Esophagus muscularis mucosa (tissue), 4 donors: ENCODE results near the gene JAGN1. TPM values are rescaled to one million over a fixed set of nuclear protein-coding genes. Genes with fewer than 3 reads are reported as not detected.

Experiments used
- DNase-seq: peaks from one replicate; pipeline ENCODE4 v3.0.0-alpha.2; 2017; ENCODE audit errors: extremely low spot score
- H3K27ac ChIP-seq, 4 donors: fragments of 200-600 bp; sonication (generic); replicated peaks in 1 of 4; 1 replicate in 3 of 4; 2 replicates in 1 of 4; pipeline ENCODE4 v1.5.1; 2016 to 2019; ENCODE audit warnings: mild to moderate bottlenecking in 1 of 4
- H3K27me3 ChIP-seq, 4 donors: fragments of 200-600 bp; sonication (generic); one replicate each; pipeline versions ENCODE4 v1.5.1 to v1.6.0; 2016 to 2019
- H3K36me3 ChIP-seq, 4 donors: fragments of 200-600 bp; sonication (generic); one replicate each; pipeline ENCODE4 v1.5.1; 2016 to 2019
- H3K4me1 ChIP-seq, 4 donors: fragments of 200-600 bp; sonication (generic); one replicate each; pipeline ENCODE4 v1.5.1; 2016 to 2019
- H3K4me3 ChIP-seq, 4 donors: fragments of 200-600 bp; sonication (generic); 1 replicate in 2 of 4; 2 replicates in 2 of 4; pipeline ENCODE4 v1.5.1; 2016 to 2019; ENCODE audit warnings: mild to moderate bottlenecking in 4 of 4, moderate library complexity in 1 of 4
- H3K9me3 ChIP-seq, 4 donors: fragments of 200-600 bp; sonication (generic); 1 replicate in 3 of 4; 2 replicates in 1 of 4; pipeline ENCODE4 v1.5.1; 2016 to 2019
- EP300 ChIP-seq: sonication (generic); formaldehyde crosslinking; IDR thresholded peaks from one replicate; pipeline ENCODE4 v1.6.1; 2017; ENCODE audit warnings: antibody characterized with exemption
- POLR2A ChIP-seq: fragments of 450-650 bp; IDR thresholded peaks from one replicate; pipeline ENCODE4 v1.6.1; 2017; ENCODE audit warnings: antibody characterized with exemption, moderate library complexity, mild to moderate bottlenecking, low read depth
- POLR2AphosphoS5 ChIP-seq, 2 donors: sonication (generic); formaldehyde crosslinking; IDR thresholded peaks; one replicate each; pipeline ENCODE4 v1.6.1; 2017; ENCODE audit warnings: antibody characterized with exemption in 2 of 2
- WGBS: methylation state at CpG from one replicate; pipeline ENCODE4 v1.1.5; 2018; 5-methylcytosine and 5-hydroxymethylcytosine counted together
- intact Hi-C: fragments of 100-400 bp; cut with DNase I; formaldehyde crosslinking; loops from one replicate; pipeline ENCODE4 v1.15.1; 2023
- total RNA-seq, 4 donors: library from RNA; depleted of rRNA; stranded (reverse); fragments of >200 nt; gene quantifications; one replicate each; pipeline versions ENCODE4 v1.1.0 to v1.2.1, GENCODE V29; 2016
- TF ChIP-seq, protein P1 (sequence below), 3 experiments: fragments of 200-600 bp in 2 of 3; fragments of 450-650 bp in 1 of 3; sonication (generic) in 2 of 3; IDR thresholded peaks; one replicate each; pipeline ENCODE4 v1.5.1; 2017 to 2019; ENCODE audit warnings: antibody characterized with exemption in 3 of 3, mild to moderate bottlenecking in 2 of 3, moderate library complexity in 1 of 3

Gene JAGN1
- total RNA-seq, result 10 to 100 TPM; 17.9 to 39.8 (median 26.4) TPM

DNA sequence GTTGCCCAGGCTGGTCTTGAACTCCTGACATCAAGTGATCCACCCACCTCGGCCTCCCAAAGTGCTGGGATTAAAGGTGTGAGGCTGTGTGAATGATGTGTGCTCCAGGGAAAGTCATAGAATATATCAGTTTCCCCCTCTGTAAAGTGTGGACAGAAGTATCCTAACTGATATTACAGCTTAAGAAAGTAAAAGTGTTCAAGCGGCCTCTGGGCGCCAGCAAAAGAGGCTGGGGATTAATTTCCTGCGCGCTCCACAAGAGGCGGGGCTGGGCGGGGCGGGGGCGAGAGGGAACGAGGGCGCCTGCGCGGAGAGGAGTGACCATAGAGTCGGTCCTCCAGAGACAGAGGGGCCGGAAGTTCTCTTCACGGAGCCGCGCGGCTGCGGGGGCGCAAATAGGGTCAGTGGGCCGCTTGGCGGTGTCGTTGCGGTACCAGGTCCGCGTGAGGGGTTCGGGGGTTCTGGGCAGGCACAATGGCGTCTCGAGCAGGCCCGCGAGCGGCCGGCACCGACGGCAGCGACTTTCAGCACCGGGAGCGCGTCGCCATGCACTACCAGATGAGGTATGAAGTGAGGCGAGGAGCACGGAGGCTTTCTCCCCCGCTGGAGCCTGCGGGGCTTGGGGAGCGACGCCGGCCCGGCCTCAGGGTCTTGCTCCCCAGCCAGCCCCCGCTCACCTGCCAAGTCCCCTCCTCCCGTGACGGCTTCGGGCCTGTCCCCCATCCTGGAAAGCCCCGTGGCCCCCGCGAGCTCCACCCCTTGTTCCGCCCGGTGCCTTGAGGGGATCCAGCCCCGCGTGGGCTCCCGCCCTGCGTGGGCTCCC is at the start of gene JAGN1:
JAGN1 (plus strand) TSS at position 362 of the 823 bp plus-strand sequence; CDS start at position 475, 113 bp downstream.
- H3K4me1 ChIP-seq, result peaks cover 12 to 29% (median 21%) of the 10 kb centered on the region in 4 donors
- no peaks in the 10 kb centered on the region for H3K9me3 ChIP-seq
- DNase-seq, result peak; percentile 99
- WGBS, result under 1% methylated on average over 26 of the region's 62 CpGs
- peak within 1 kb of the TSS; percentile 89 to 97 (median 95) for H3K27ac ChIP-seq
- peaks cover 11 to 23% (median 19%) of the 10 kb centered on the region in 4 donors for H3K36me3 ChIP-seq
- intact Hi-C loops, result no loop called here
- TF ChIP-seq, protein P1, sequence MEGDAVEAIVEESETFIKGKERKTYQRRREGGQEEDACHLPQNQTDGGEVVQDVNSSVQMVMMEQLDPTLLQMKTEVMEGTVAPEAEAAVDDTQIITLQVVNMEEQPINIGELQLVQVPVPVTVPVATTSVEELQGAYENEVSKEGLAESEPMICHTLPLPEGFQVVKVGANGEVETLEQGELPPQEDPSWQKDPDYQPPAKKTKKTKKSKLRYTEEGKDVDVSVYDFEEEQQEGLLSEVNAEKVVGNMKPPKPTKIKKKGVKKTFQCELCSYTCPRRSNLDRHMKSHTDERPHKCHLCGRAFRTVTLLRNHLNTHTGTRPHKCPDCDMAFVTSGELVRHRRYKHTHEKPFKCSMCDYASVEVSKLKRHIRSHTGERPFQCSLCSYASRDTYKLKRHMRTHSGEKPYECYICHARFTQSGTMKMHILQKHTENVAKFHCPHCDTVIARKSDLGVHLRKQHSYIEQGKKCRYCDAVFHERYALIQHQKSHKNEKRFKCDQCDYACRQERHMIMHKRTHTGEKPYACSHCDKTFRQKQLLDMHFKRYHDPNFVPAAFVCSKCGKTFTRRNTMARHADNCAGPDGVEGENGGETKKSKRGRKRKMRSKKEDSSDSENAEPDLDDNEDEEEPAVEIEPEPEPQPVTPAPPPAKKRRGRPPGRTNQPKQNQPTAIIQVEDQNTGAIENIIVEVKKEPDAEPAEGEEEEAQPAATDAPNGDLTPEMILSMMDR (IDR thresholded peaks at IDR 0.05), result peak in 1 of 3 experiments; percentile 12
- TF ChIP-seq EP300 (no peak), POLR2A (peak; percentile 92), POLR2AphosphoS5 (IDR thresholded peaks at IDR 0.05) (peak; percentile 87 to 98)
- H3K27me3 ChIP-seq, result no peaks in the 10 kb centered on the region
- peak within 1 kb of the TSS; percentile 69 to 100 (median 90) for H3K4me3 ChIP-seq

DNA sequence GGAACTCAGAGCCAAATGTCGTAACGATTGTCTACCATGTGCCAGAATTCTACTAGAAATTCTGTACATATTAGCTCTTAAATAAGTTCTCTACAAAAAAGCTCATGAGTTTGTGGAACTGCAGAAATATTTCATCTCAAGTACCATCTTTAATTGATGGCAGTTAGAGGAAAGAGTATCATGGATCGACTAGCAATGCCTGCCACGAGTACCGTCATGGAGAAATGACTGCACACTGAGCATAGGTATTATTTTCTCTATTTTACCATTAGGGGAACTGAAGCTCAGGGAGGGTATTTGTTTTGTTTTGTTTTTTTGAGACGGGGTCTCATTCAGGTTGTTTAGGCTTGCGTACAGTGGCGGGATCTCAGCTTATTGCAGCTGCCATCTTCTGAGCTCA is 49.4 kb upstream of the JAGN1 start:
- no peak for DNase-seq
- 94% methylated on average over 8 of the region's 8 CpGs for WGBS
- intact Hi-C loops, result no loop called here
- TF ChIP-seq, protein P1 (IDR thresholded peaks at IDR 0.05), result no peak
- Histone ChIP-seq H3K9me3 (no peaks in the 10 kb centered on the region), H3K27ac (no peak overlapping the region), H3K27me3 (no peaks in the 10 kb centered on the region), H3K4me3 (no peak overlapping the region), H3K36me3 (peaks cover 14 to 59% (median 50%) of the 10 kb centered on the region in 4 donors), H3K4me1 (peaks cover 12 to 22% (median 18%) of the 10 kb centered on the region in 4 donors)

DNA sequence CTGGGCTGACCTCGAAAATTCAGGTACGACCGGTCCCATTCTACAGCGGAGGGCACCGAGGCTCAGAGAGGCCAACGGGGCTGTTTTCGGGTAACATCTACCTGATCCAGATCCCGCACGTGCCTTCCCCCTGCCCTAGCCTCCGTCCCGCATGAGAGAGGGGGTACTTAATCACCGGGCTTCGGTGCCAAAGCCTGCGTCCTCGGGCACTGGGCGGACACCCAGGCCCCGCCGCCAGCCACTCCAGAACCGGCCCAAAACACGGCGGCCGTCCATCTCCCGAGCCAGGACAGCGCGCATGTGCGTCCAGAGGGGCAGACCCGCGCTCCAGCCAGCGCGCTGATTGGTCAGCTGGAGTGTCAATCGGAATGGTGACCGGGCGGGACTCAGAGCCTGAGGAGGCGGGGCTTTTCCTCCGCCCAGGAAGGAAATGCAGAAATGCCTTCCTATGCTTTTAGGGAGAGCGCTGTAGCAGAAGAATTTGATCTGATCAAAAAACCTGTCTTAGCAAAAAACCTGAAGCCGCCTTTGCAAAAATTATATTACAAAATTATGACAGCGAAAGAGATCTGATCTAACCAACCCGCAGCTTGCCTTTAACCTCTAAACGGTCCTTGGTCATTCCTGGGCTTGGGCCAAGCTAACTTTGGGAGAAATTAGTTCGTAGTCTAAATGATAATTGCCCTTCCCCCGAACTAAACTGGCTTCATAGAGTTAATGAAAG is 46.5 kb upstream of the JAGN1 start, which contains the start of gene RPUSD3:
RPUSD3 (minus strand) TSS at position 294 of the 724 bp plus-strand sequence; CDS start at position 276, 18 bp downstream.
- Histone ChIP-seq H3K9me3 (no peaks in the 10 kb centered on the region), H3K27ac (peak within 1 kb of the TSS; percentile 80 to 92 (median 86)), H3K27me3 (no peaks in the 10 kb centered on the region), H3K4me3 (peak within 1 kb of the TSS; percentile 58 to 84 (median 68)), H3K36me3 (peaks cover 7 to 33% (median 31%) of the 10 kb centered on the region in 4 donors), H3K4me1 (peaks cover 12 to 22% (median 18%) of the 10 kb centered on the region in 4 donors)
- under 1% methylated on average over 22 of the region's 42 CpGs for WGBS
- TF ChIP-seq POLR2AphosphoS5 (IDR thresholded peaks at IDR 0.05), result peak; percentile 90 to 93
- TF ChIP-seq, protein P1 (IDR thresholded peaks at IDR 0.05), result peak in 1 of 3 experiments; percentile 4
- TF ChIP-seq EP300, result no peak
- TF ChIP-seq POLR2A, result peak; percentile 9
- peak; percentile 99 for DNase-seq
- intact Hi-C loops, result no loop called here

DNA sequence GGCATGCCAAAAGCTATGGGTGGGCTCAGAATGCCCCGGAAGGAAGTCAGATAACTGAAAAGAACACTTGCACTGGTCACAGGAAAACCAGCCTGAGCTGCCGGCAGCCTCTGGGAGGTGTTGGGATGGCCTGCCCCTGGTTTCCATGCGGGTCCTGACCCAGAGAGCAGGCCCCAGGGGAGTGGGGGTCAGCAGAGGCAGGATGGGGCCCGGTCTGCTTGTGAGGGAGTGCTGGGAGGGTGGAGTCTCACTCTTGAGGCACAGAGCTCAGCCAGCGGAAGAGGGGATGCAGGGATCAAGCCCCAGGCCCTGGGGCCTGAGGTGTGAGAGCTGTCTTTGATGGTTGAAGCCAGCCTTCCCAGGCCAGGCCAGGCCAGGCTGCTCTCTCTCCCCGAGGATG is 44.2 kb upstream of the JAGN1 start:
- TF ChIP-seq EP300, result no peak
- TF ChIP-seq POLR2AphosphoS5 (IDR thresholded peaks at IDR 0.05), result no peak
- TF ChIP-seq, protein P1 (IDR thresholded peaks at IDR 0.05), result no peak
- TF ChIP-seq POLR2A, result no peak
- Histone ChIP-seq H3K27ac (no peak overlapping the region), H3K4me1 (peaks cover 12 to 22% (median 18%) of the 10 kb centered on the region in 4 donors), H3K4me3 (no peak overlapping the region), H3K27me3 (no peaks in the 10 kb centered on the region), H3K36me3 (peaks cover 7 to 9% (median 8%) of the 10 kb centered on the region in 4 donors), H3K9me3 (no peaks in the 10 kb centered on the region)
- intact Hi-C loops, result loop anchor here (5.0 kb wide), 1 partner anchor 71 kb away; the partner anchor contains the start of gene IL17RC
- no peak for DNase-seq
- 71% methylated on average over 6 of the region's 6 CpGs for WGBS
